C4-2B (cell line): ENCODE measurements around the gene SLC40A1.

ENCODE experiments used
- CTCF ChIP-seq: fragments of 450-650 bp; conservative IDR thresholded peaks from 2 replicates; pipeline ENCODE4 v1.5.1; 2017; ENCODE audit warnings: mild to moderate bottlenecking
- ZFX ChIP-seq: fragments of 450-650 bp; IDR thresholded peaks from 2 replicates; pipeline ENCODE4 v1.6.1; 2017

GRCh38 chr2:189628817-189629530 is 48.4 kb upstream of the SLC40A1 start:
- TF ChIP-seq CTCF (no peak; the same call in 1 of the 2 replicates), ZFX (no peak)
